Mucosa of gallbladder (tissue), 1 donor: ENCODE measurements around the gene DHX32. TPM values are rescaled to one million over a fixed set of nuclear protein-coding genes. Genes with fewer than 3 reads are reported as not detected.

Experiments used
- DNase-seq: peaks from one replicate; pipeline ENCODE4 v3.0.0-alpha.2; 2020; ENCODE audit warnings: low spot score
- total RNA-seq: library from RNA; stranded (reverse); gene quantifications from one replicate; pipeline ENCODE4 v1.2.1, GENCODE V29; 2021
- donor health status: DM: no; HTN: no; CAD: no.

The DHX32 gene
- total RNA-seq, 1 donor from 2014 or later = 31.7 TPM

- DNase-seq = no peak
These were observed 69.8 kb downstream of the DHX32 start for GRCh38 chr10:125811251-125811650.

GRCh38 chr10:125808047-125808446, 73.0 kb downstream of the DHX32 start:
- DNase-seq = no peak

- no peak for DNase-seq
These were observed 78.4 kb downstream of the DHX32 start for GRCh38 chr10:125802739-125803138.

- no peak for DNase-seq
These were observed 79.0 kb downstream of the DHX32 start for GRCh38 chr10:125802131-125802530.

- DNase-seq = no peak
These were observed 79.5 kb downstream of the DHX32 start for GRCh38 chr10:125801574-125801973.

- no peak for DNase-seq
These were observed 81.5 kb downstream of the DHX32 start for GRCh38 chr10:125799451-125800182.

GRCh38 chr10:125797994-125798662, 83.0 kb downstream of the DHX32 start:
- peak; percentile 24 for DNase-seq

- no peak for DNase-seq
These were observed 83.7 kb downstream of the DHX32 start for GRCh38 chr10:125797424-125797823.

- DNase-seq = no peak
These were observed 85.4 kb downstream of the DHX32 start for GRCh38 chr10:125795637-125796190.

GRCh38 chr10:125795128-125795527, 86.0 kb downstream of the DHX32 start:
- DNase-seq = no peak

GRCh38 chr10:125792342-125793300, 88.5 kb downstream of the DHX32 start:
- no peak for DNase-seq

GRCh38 chr10:125788156-125789034, 92.7 kb downstream of the DHX32 start:
- no peak for DNase-seq

Other genes with a start within 250 kb of the DHX32 start
- gene TEX36, start 198.1 kb downstream of the DHX32 start, total RNA-seq = not detected
- 15.4 TPM for gene EDRF1, start 161.6 kb downstream of the DHX32 start, total RNA-seq
- gene MMP21, start 105.5 kb downstream of the DHX32 start, total RNA-seq = 0.17 TPM
- gene UROS, start 58.0 kb downstream of the DHX32 start, total RNA-seq = 36.1 TPM
- 40.7 TPM for gene BCCIP, start 57.7 kb downstream of the DHX32 start, total RNA-seq
- 5.3 TPM for gene FANK1, start 15.3 kb upstream of the DHX32 start, total RNA-seq